Right lobe of liver (tissue), 6 donors: ENCODE results near the gene MINAR1. TPM values are rescaled to one million over a fixed set of nuclear protein-coding genes. Genes with fewer than 3 reads are reported as not detected.
A peak's percentile ranks its signal among the peaks of the same experiment; 100 is the strongest.

Source experiments
- ATAC-seq, 4 donors: fragments of 200-7000 bp; cut with Tn5 transposase; one replicate each; pipeline ENCODE4 v1.9.1; 2020; ENCODE audit warnings: mild to moderate bottlenecking in 4 of 4, moderate library complexity in 4 of 4
- DNase-seq, 3 donors: peaks; one replicate each; pipeline ENCODE4 v3.0.0-alpha.2; 2020
- H3K27ac ChIP-seq, 3 donors: fragments of 200-600 bp; one replicate each; pipeline ENCODE4 v1.8.0; 2022
- H3K27me3 ChIP-seq, 2 donors: fragments of 200-600 bp; one replicate each; pipeline ENCODE4 v1.8.0; 2022
- H3K36me3 ChIP-seq, 4 donors: fragments of 200-600 bp; sonication (generic) in 1 of 4; one replicate each; pipeline versions ENCODE4 v1.5.1 to v1.8.0; 2017 to 2022; ENCODE audit warnings: control low read depth in 1 of 4
- H3K4me1 ChIP-seq, 4 donors: fragments of 200-600 bp; sonication (generic) in 1 of 4; one replicate each; pipeline versions ENCODE4 v1.5.1 to v1.8.0; 2017 to 2022; ENCODE audit warnings: control low read depth in 1 of 4
- H3K4me3 ChIP-seq, 3 donors: fragments of 200-600 bp; one replicate each; pipeline ENCODE4 v1.8.0; 2022
- H3K9me3 ChIP-seq, 4 donors: fragments of 200-600 bp; sonication (generic) in 1 of 4; one replicate each; pipeline versions ENCODE4 v1.5.1 to v1.8.0; 2017 to 2022; ENCODE audit warnings: control low read depth in 1 of 4
- POLR2A ChIP-seq: fragments of 450-650 bp; IDR thresholded peaks from one replicate; pipeline ENCODE4 v1.6.1; 2017; ENCODE audit warnings: antibody characterized with exemption, mild to moderate bottlenecking
- WGBS: methylation state at CpG from one replicate; pipeline ENCODE4 v1.1.6; 2018; ENCODE audit warnings: low coverage, low lambda C conversion rate; ENCODE audit not compliant: insufficient coverage; ENCODE audit errors: missing lambda C conversion rate; 5-methylcytosine and 5-hydroxymethylcytosine counted together
- intact Hi-C, 2 donors: fragments of 100-400 bp; cut with DNase I; formaldehyde crosslinking; loops; one replicate each; pipeline versions ENCODE4 v1.11.2 to v1.14.1; 2022
- total RNA-seq, 6 experiments: library from RNA; depleted of rRNA in 2 of 6; stranded (reverse); fragments of >200 nt in 2 of 6; fragmentation: NEBNext Ultra II Directional in 3 of 6; extraction: Animal tissue kit (Norgen Biotek cat#: 25700) in 3 of 6; gene quantifications; one replicate each; pipeline versions ENCODE4 v1.1.0 to v1.2.4, GENCODE V29; 2016 to 2023
- TF ChIP-seq, protein P1 (sequence below), 4 donors: fragments of 200-600 bp in 3 of 4; fragments of 450-650 bp in 1 of 4; IDR thresholded peaks; one replicate each; pipeline versions ENCODE4 v1.5.1 to v1.8.0; 2016 to 2022; ENCODE audit warnings: antibody characterized with exemption in 4 of 4, mild to moderate bottlenecking in 2 of 4
- donor health status: DM: no; HTN: yes; CAD: no.
- donor health status: DM: no; HTN: no; CAD: no.
- donor health status: DM: no; HTN: no; CAD: no.
- donor health status: DM: no; HTN: yes; CAD: no.
- donor health status: DM: no; HTN: yes; CAD: no.

MINAR1 gene
- total RNA-seq, 6 experiments from 2014 or later: 0.06 to 0.12 (median 0.07) TPM; not detected in 3

DNA sequence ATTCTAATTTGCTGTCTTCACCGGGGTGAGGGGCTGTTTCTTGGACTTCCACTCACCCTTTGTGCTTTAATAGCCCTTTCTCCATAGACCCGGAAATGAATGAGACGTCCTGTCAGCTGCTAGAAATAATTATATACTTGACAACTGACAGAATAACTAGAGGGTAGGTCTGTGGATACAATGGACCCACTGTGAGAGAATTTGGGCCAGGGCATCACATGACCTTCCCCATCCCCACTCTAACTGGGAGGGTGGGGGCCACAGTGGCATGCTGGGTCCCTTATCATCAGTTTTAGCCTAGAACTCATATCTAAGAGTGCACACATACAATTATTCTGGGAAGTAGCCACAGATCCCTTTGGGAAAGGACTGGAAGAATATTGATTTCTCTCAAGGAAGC is 25.9 kb upstream of the MINAR1 start:
- no peaks in the 10 kb centered on the region for H3K9me3 ChIP-seq
- intact Hi-C loops: no loop called here
- ATAC-seq (no peak), DNase-seq (no peak)
- H3K27ac ChIP-seq: no peak overlapping the region
- no peaks in the 10 kb centered on the region for H3K36me3 ChIP-seq
- H3K4me3 ChIP-seq: no peak overlapping the region
- WGBS: 59% methylated on average over 3 of the region's 3 CpGs
- H3K4me1 ChIP-seq: no peaks in the 10 kb centered on the region
- no peaks in the 10 kb centered on the region for H3K27me3 ChIP-seq
- TF ChIP-seq, protein P1, sequence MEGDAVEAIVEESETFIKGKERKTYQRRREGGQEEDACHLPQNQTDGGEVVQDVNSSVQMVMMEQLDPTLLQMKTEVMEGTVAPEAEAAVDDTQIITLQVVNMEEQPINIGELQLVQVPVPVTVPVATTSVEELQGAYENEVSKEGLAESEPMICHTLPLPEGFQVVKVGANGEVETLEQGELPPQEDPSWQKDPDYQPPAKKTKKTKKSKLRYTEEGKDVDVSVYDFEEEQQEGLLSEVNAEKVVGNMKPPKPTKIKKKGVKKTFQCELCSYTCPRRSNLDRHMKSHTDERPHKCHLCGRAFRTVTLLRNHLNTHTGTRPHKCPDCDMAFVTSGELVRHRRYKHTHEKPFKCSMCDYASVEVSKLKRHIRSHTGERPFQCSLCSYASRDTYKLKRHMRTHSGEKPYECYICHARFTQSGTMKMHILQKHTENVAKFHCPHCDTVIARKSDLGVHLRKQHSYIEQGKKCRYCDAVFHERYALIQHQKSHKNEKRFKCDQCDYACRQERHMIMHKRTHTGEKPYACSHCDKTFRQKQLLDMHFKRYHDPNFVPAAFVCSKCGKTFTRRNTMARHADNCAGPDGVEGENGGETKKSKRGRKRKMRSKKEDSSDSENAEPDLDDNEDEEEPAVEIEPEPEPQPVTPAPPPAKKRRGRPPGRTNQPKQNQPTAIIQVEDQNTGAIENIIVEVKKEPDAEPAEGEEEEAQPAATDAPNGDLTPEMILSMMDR (IDR thresholded peaks at IDR 0.05): no peak
- no peak for TF ChIP-seq POLR2A

DNA sequence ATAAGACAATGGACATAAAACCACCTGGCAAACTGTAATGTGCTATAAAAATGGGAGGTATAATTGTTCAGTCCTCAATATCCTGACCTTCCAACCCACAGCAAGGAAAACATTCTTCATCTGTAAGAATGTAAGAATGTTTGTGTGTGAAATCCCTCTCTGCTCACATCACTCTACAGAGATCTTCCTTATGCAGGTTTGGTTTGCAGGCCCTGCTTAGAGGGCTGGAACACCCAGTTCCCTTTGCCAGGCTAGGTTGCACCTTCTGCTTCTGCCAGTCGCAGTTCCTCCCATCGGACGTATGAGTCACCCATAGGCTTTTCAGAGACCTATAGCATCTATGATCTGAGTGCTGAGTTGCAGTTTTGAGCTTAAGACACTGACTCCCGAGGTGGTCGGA is 24.1 kb upstream of the MINAR1 start:
- TF ChIP-seq, protein P1 (IDR thresholded peaks at IDR 0.05): no peak
- TF ChIP-seq POLR2A: no peak
- DNase-seq (no peak), ATAC-seq (no peak)
- H3K27ac ChIP-seq: no peak overlapping the region
- 60% methylated on average over 4 of the region's 5 CpGs for WGBS
- H3K27me3 ChIP-seq: no peaks in the 10 kb centered on the region
- intact Hi-C loops: no loop called here
- H3K9me3 ChIP-seq: no peaks in the 10 kb centered on the region
- no peaks in the 10 kb centered on the region for H3K4me1 ChIP-seq
- H3K36me3 ChIP-seq: no peaks in the 10 kb centered on the region
- no peak overlapping the region for H3K4me3 ChIP-seq

DNA sequence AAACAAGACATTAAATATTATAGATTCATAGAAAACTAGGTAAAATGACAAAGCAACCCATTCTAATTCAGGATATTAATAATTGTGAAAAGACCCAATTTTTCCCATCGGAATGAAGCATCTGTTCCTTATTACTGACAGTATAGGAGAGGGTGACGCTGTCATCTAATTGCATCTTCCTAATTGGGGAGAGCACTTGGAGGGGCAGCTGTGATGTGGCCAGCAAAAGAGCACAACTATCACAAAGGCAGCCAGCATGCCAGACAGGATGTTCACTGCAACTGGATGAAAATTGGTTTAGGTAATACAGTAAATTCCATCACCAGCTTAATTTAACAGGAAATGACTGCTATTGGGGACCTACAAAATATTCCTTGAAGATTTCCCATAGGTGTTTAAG is 21.9 kb upstream of the MINAR1 start:
- TF ChIP-seq POLR2A: no peak
- TF ChIP-seq, protein P1 (IDR thresholded peaks at IDR 0.05): no peak
- no peak for ATAC-seq
- no peaks in the 10 kb centered on the region for H3K36me3 ChIP-seq
- no peak for DNase-seq
- H3K9me3 ChIP-seq: no peaks in the 10 kb centered on the region
- WGBS: 88% methylated on average over 2 of the region's 2 CpGs
- intact Hi-C loops: no loop called here
- no peaks in the 10 kb centered on the region for H3K4me1 ChIP-seq
- H3K27ac ChIP-seq: no peak overlapping the region
- H3K4me3 ChIP-seq: no peak overlapping the region
- no peaks in the 10 kb centered on the region for H3K27me3 ChIP-seq

DNA sequence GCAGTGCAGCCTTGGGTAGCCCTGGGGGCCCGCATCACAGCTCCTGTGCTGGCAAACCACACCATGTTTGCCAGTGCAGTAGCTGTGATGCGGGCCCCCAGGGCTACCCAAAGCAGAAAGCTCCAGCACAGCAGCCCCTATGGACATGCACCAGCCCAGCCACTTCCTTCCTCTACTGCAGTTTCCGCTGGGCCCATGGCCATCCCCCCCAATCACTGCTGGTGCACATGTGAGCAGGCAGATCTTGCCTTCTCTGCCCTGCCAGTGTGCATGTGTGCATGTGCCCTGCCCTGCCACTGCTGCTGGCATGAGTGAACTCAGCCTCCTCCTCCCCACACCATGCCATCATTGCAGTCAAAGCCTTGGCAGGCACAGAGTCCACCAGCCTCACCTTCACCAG is 20.1 kb upstream of the MINAR1 start:
- DNase-seq (no peak), ATAC-seq (no peak)
- TF ChIP-seq, protein P1 (IDR thresholded peaks at IDR 0.05): no peak
- TF ChIP-seq POLR2A: no peak
- H3K4me3 ChIP-seq: no peak overlapping the region
- no peaks in the 10 kb centered on the region for H3K9me3 ChIP-seq
- intact Hi-C loops: no loop called here
- no peaks in the 10 kb centered on the region for H3K27me3 ChIP-seq
- H3K27ac ChIP-seq: no peak overlapping the region
- WGBS: no CpG with 5 or more reads among the region's 3 CpGs
- no peaks in the 10 kb centered on the region for H3K4me1 ChIP-seq
- H3K36me3 ChIP-seq: no peaks in the 10 kb centered on the region

DNA sequence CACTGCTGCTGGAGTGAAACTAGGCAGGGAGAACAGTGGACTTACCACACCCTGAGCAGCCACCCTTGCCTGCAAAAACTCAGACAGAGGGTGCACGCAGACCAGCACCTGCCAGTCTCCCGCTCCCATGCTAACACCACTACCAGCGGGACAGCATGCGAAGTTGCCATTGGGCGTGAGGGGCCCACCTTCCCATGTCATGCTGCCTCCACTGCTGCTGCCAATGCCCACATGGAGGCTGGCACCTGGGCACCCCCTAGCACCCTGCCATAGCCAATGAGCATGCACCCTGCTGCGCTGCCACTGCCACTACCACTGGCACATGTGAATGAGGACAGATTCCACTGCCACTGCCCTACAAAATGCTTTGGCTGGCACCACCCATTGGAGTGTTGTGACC is 19.7 kb upstream of the MINAR1 start:
- Histone ChIP-seq H3K36me3 (no peaks in the 10 kb centered on the region), H3K4me1 (no peaks in the 10 kb centered on the region), H3K27ac (no peak overlapping the region), H3K9me3 (no peaks in the 10 kb centered on the region), H3K27me3 (no peaks in the 10 kb centered on the region), H3K4me3 (no peak overlapping the region)
- WGBS: no CpG with 5 or more reads among the region's 6 CpGs
- DNase-seq: no peak
- intact Hi-C loops: no loop called here
- peak in 1 of 4 donors; percentile 10 for ATAC-seq
- TF ChIP-seq, protein P1 (IDR thresholded peaks at IDR 0.05): no peak
- no peak for TF ChIP-seq POLR2A
